ENCODE data around the gene RIN3.

DNA sequence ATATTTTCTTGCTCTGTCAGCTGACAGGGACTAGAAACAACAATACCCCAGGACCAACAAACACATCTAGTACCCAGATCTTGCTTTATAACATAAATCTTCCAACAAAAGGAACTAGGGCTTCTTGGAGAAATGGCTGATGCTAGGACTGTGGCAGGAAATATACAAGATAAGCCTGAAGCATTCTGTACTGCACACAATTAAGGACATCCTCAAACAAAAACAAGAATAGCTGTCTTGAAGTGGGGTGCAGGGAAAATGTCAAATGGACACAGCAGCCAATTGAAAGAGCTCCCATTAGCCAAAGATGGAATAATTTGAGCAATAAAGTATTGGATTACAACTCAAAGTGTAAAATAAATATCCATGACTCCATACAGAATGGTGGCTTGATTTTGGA, 184.8 kb downstream of the RIN3 start:
- TF ChIP-seq POLR2A (IDR thresholded peaks at IDR 0.05) (no peak), CTCF (IDR thresholded peaks at IDR 0.05) (no peak), POLR2AphosphoS5 (IDR thresholded peaks at IDR 0.05) (no peak)

Measured in prostate gland (tissue), 2 donors.